GM23248 (cell line): ENCODE data around the gene DNAAF3. TPM values are rescaled to one million over a fixed set of nuclear protein-coding genes. Genes with fewer than 3 reads are reported as not detected.

Source experiments
- DNase-seq: peaks from one replicate; pipeline ENCODE4 v3.0.0-alpha.2; 2015
- H2AFZ ChIP-seq: fragments of 200-600 bp; sonication (generic); 2 replicates; pipeline ENCODE4 v1.6.1; 2016; ENCODE audit warnings: antibody characterized with exemption
- H3F3A ChIP-seq: fragments of 200-600 bp; sonication (generic); 2 replicates; pipeline ENCODE4 v1.6.1; 2016; ENCODE audit warnings: mild to moderate bottlenecking, antibody characterized with exemption, mixed run types; ENCODE audit not compliant: insufficient read depth
- H3K27ac ChIP-seq: fragments of 200-600 bp; sonication (generic); 2 replicates; pipeline ENCODE4 v1.5.1; 2016; ENCODE audit warnings: mild to moderate bottlenecking
- H3K27me3 ChIP-seq: fragments of 200-600 bp; sonication (generic); replicated peaks from 2 replicates; pipeline ENCODE4 v1.6.1; 2016; ENCODE audit warnings: mild to moderate bottlenecking; ENCODE audit not compliant: insufficient read depth
- H3K36me3 ChIP-seq: fragments of 200-600 bp; sonication (generic); 2 replicates; pipeline ENCODE4 v1.6.1; 2016; ENCODE audit warnings: low read depth, mild to moderate bottlenecking
- H3K4me1 ChIP-seq: fragments of 200-600 bp; sonication (generic); 2 replicates; pipeline ENCODE4 v1.6.1; 2016; ENCODE audit warnings: mild to moderate bottlenecking; ENCODE audit not compliant: insufficient read depth
- H3K4me2 ChIP-seq: fragments of 200-600 bp; sonication (generic); one replicate; pipeline ENCODE4 v1.6.1; 2016; ENCODE audit warnings: mild to moderate bottlenecking; ENCODE audit not compliant: unreplicated experiment
- H3K4me3 ChIP-seq: fragments of 200-600 bp; sonication (generic); 2 replicates; pipeline ENCODE4 v1.5.1; 2016; ENCODE audit warnings: mild to moderate bottlenecking
- H3K79me2 ChIP-seq: fragments of 200-600 bp; sonication (generic); 2 replicates; pipeline ENCODE4 v1.6.1; 2016; ENCODE audit warnings: mild to moderate bottlenecking; ENCODE audit not compliant: insufficient read depth
- H3K9ac ChIP-seq: fragments of 200-600 bp; sonication (generic); 2 replicates; pipeline ENCODE4 v1.6.1; 2016; ENCODE audit warnings: mild to moderate bottlenecking
- H3K9me2 ChIP-seq: fragments of 200-600 bp; sonication (generic); 2 replicates; pipeline ENCODE4 v1.6.1; 2016; ENCODE audit warnings: mixed run types, mild to moderate bottlenecking, moderate library complexity; ENCODE audit not compliant: insufficient read depth
- H3K9me3 ChIP-seq: fragments of 200-600 bp; sonication (generic); one replicate; pipeline ENCODE4 v1.6.1; 2017; ENCODE audit warnings: low read depth
- H4K20me1 ChIP-seq: fragments of 200-600 bp; sonication (generic); 2 replicates; pipeline ENCODE4 v1.6.0; 2016; ENCODE audit not compliant: insufficient read depth
- EZH2 ChIP-seq: fragments of 200-600 bp; sonication (generic); IDR thresholded peaks from 2 replicates; pipeline ENCODE4 v1.6.1; 2018; ENCODE audit warnings: antibody characterized with exemption, mild to moderate bottlenecking; ENCODE audit not compliant: insufficient read depth, poor library complexity, severe bottlenecking
- EZH2phosphoT487 ChIP-seq: fragments of 200-600 bp; sonication (generic); IDR thresholded peaks from 2 replicates; pipeline ENCODE4 v1.6.1; 2018; ENCODE audit warnings: antibody characterized with exemption, moderate library complexity, mild to moderate bottlenecking, low read depth; ENCODE audit not compliant: insufficient read depth
- WGBS, 2 experiments: methylation state at CpG; one replicate each; pipeline ENCODE4 v1.1.6; 2015 to 2017; ENCODE audit warnings: low lambda C conversion rate in 2 of 2, low coverage in 1 of 2; ENCODE audit errors: missing lambda C conversion rate in 2 of 2; 5-methylcytosine and 5-hydroxymethylcytosine counted together
- in situ Hi-C: fragments of 300-500 bp; cut with MboI; formaldehyde crosslinking; loops from 2 replicates; pipeline ENCODE4 v1.15.0; 2020
- polyA plus RNA-seq: library from polyadenylated mRNA; unstranded; fragments of >200 nt; fragmentation: Nextera tagmentation; extraction: Ambion mirVana; gene quantifications from 2 replicates; pipeline ENCODE4 v1.2.1, GENCODE V29; 2016
- total RNA-seq: library from RNA; depleted of rRNA; stranded (reverse); fragments of >200 nt; shearing (Covaris generic); gene quantifications from 2 replicates; pipeline ENCODE4 v1.2.3, GENCODE V29; 2014

Gene DNAAF3
- total and polyA plus RNA-seq, 2 experiments from 2014 or later, result 0.22 to 0.39 TPM

DNA sequence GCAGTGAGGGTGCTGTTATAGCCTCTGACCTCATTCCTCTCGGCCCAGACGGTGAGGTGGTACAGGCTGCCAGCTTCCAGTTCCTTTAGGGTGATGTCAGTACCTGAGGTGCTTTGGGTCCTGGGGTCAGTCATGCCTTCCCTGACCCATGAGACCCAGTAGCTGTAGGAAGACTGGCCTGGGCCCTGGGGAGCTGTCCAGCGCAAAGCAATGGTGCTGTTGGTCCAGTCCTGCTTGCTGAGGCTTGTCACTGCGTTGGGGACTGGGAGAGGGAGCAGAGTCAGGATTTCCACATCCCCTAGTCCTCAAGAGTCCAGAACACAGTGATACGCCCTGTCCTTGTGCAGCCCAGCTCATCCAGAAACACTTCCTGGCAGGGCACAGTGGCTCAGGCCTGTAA is 32.2 kb upstream of the DNAAF3 start:
- no peak overlapping the region for H2AFZ ChIP-seq
- no peaks in the 10 kb centered on the region for H4K20me1 ChIP-seq
- no peak overlapping the region for H3K4me3 ChIP-seq
- H3K9ac ChIP-seq, result no peak overlapping the region
- TF ChIP-seq EZH2phosphoT487, result no peak
- no peak for TF ChIP-seq EZH2
- WGBS, 2 experiments, result 46 to 56% methylated on average over 5 of the region's 5 CpGs
- no peak for DNase-seq
- H3K79me2 ChIP-seq, result no peaks in the 10 kb centered on the region
- H3K9me3 ChIP-seq, result no peaks in the 10 kb centered on the region
- H3K27me3 ChIP-seq, result no peaks in the 10 kb centered on the region
- no peaks in the 10 kb centered on the region for H3K4me1 ChIP-seq
- H3K4me2 ChIP-seq, result no peak overlapping the region
- in situ Hi-C loops, result no loop called here
- H3K36me3 ChIP-seq, result no peaks in the 10 kb centered on the region
- H3K9me2 ChIP-seq, result no peaks in the 10 kb centered on the region
- no peaks in the 10 kb centered on the region for H3F3A ChIP-seq
- no peak overlapping the region for H3K27ac ChIP-seq

DNA sequence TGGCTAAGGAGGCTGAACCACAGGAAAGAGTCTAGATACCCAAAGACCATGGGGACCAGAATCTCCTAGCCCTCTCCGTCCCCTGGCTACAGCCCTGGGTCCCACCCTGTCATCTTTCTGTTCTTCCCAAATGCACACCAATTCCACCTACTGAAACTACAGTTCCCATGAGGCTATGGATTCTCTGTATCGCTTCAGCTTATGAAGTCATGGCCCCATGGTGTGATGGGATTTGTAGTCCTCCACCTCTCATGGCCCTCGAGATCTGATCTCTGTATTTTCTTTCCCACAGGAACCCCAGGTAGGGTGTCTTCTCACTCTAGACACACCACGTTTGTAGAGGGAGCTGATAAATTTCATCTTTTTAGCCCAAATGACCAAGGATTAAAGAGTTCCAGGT is 31.1 kb upstream of the DNAAF3 start:
- Histone ChIP-seq H3F3A (no peaks in the 10 kb centered on the region), H3K4me2 (no peak overlapping the region), H3K36me3 (no peaks in the 10 kb centered on the region), H2AFZ (no peak overlapping the region), H3K9me3 (no peaks in the 10 kb centered on the region), H4K20me1 (no peaks in the 10 kb centered on the region), H3K79me2 (no peaks in the 10 kb centered on the region), H3K4me3 (no peak overlapping the region), H3K4me1 (no peaks in the 10 kb centered on the region), H3K27ac (no peak overlapping the region), H3K9ac (no peak overlapping the region), H3K9me2 (no peaks in the 10 kb centered on the region), H3K27me3 (no peaks in the 10 kb centered on the region)
- in situ Hi-C loops, result no loop called here
- no peak for TF ChIP-seq EZH2
- no peak for TF ChIP-seq EZH2phosphoT487
- peak; percentile 39 for DNase-seq
- 34 to 47% methylated on average over 4 of the region's 4 CpGs for WGBS, 2 experiments

DNA sequence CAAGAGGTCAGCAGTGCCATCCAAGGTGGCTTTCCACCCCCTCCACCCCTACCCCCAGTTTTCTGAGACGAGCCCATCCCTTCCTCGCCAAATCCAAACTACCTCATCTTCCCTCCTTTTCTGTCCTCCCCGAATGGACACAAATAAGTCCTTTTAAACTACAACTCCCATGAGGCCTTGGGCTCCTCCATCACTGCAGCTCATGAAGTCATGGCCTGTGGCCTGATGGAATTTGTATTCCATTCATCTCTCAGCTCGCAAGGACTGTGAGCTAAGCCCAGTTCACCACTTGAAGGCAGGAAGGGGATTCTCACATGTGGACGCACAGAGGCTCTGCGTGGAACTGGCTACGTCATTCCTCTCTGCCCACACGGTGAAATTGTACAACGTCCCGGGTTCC is 30.4 kb upstream of the DNAAF3 start:
- Histone ChIP-seq H3K9ac (no peak overlapping the region), H3K79me2 (no peaks in the 10 kb centered on the region), H3K4me1 (no peaks in the 10 kb centered on the region), H3K9me3 (no peaks in the 10 kb centered on the region), H2AFZ (no peak overlapping the region), H3K4me3 (no peak overlapping the region), H4K20me1 (no peaks in the 10 kb centered on the region), H3K9me2 (no peaks in the 10 kb centered on the region), H3K4me2 (no peak overlapping the region), H3K27me3 (no peaks in the 10 kb centered on the region), H3K36me3 (no peaks in the 10 kb centered on the region), H3K27ac (no peak overlapping the region), H3F3A (no peaks in the 10 kb centered on the region)
- DNase-seq, result peak; percentile 27
- TF ChIP-seq EZH2phosphoT487 (no peak), EZH2 (no peak)
- in situ Hi-C loops, result no loop called here
- WGBS, 2 experiments, result 83 to 91% methylated on average over 10 of the region's 10 CpGs

DNA sequence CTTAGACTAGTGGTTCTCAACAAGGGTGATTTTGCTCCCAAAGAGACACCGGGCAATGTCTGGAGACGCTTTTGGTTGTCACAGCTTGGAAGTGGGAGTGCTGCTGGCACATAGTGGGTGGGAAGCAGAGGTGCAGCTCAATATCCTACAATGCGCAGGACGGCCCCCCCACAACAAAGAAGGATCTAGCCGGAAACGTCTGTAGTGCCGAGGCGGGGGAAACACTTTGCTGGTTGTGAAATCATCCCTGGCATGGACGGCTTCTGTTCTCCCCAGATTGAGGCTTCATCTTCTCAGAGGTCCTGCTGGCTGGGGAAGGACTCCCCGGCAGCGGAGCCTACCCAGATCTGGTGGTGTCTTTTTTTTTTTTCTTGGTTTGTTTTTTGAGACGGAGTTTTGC is 27.1 kb upstream of the DNAAF3 start:
- DNase-seq, result no peak
- in situ Hi-C loops, result no loop called here
- no peak overlapping the region for H3K4me2 ChIP-seq
- H3F3A ChIP-seq, result peaks cover 8% of the 10 kb centered on the region; the same call in 1 of the 2 replicates
- no peaks in the 10 kb centered on the region for H3K79me2 ChIP-seq
- WGBS, 2 experiments, result 49 to 56% methylated on average over 12 of the region's 12 CpGs
- no peak overlapping the region for H3K27ac ChIP-seq
- H3K4me1 ChIP-seq, result peaks cover 12% of the 10 kb centered on the region; the same call in 1 of the 2 replicates
- H3K4me3 ChIP-seq, result no peak overlapping the region
- no peak for TF ChIP-seq EZH2
- no peak for TF ChIP-seq EZH2phosphoT487
- H3K9ac ChIP-seq, result no peak overlapping the region
- H3K9me2 ChIP-seq, result no peaks in the 10 kb centered on the region
- no peaks in the 10 kb centered on the region for H3K27me3 ChIP-seq
- H2AFZ ChIP-seq, result no peak overlapping the region
- no peaks in the 10 kb centered on the region for H4K20me1 ChIP-seq
- no peaks in the 10 kb centered on the region for H3K9me3 ChIP-seq
- H3K36me3 ChIP-seq, result no peaks in the 10 kb centered on the region

DNA sequence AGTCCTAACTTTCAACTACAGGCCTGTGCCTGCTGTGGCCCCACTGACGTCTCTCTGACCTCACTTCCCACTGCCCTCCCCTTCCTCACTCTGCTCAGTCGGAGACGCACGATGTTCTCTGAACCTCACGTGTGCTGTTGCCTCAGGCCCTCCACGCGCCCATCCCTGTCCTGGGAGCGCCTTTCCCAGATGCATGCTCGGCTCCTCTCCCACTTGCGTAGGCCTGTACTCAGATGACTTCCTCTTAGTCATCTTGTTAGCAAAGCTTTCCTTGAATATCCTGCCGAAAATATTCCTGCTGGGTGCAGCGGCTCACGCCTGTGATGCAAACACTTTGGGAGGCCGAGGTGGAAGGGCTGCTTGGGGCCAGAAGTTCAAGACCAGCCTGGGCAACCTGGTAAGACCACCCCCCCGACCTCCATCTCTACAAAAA is 23.0 kb upstream of the DNAAF3 start:
- H3F3A ChIP-seq, result peaks cover 8% of the 10 kb centered on the region; the same call in 1 of the 2 replicates
- DNase-seq, result peak; percentile 97
- peak overlapping the region; percentile 72 for H3K9ac ChIP-seq
- WGBS, 2 experiments, result 20 to 25% methylated on average over 15 of the region's 15 CpGs
- no peaks in the 10 kb centered on the region for H3K9me3 ChIP-seq
- TF ChIP-seq EZH2phosphoT487 (no peak), EZH2 (no peak)
- H3K9me2 ChIP-seq, result no peaks in the 10 kb centered on the region
- peak overlapping the region; percentile 27; the same call in 1 of the 2 replicates for H2AFZ ChIP-seq
- H3K4me2 ChIP-seq, result peak overlapping the region; percentile 40
- H3K27ac ChIP-seq, result peak overlapping the region; percentile 89
- H3K4me1 ChIP-seq, result peaks cover 12% of the 10 kb centered on the region; the same call in 1 of the 2 replicates
- in situ Hi-C loops, result no loop called here
- no peaks in the 10 kb centered on the region for H4K20me1 ChIP-seq
- H3K4me3 ChIP-seq, result no peak overlapping the region
- H3K79me2 ChIP-seq, result no peaks in the 10 kb centered on the region
- no peaks in the 10 kb centered on the region for H3K27me3 ChIP-seq
- no peaks in the 10 kb centered on the region for H3K36me3 ChIP-seq
